HepG2 (cell line): ENCODE results near the gene RCOR1. TPM values are rescaled to one million over a fixed set of nuclear protein-coding genes. Genes with fewer than 3 reads are reported as not detected.
A peak's percentile ranks its signal among the peaks of the same experiment; 100 is the strongest.

Experiments used
- ASH2L ChIP-seq: fragments of 300-600, 200-600 bp; sonication (generic); IDR thresholded peaks from 2 replicates; pipeline ENCODE4 v1.7.0; 2017; ENCODE audit warnings: low read depth, mild to moderate bottlenecking, moderate library complexity, mixed read lengths, low read length; ENCODE audit not compliant: insufficient read length
- DMAP1 ChIP-seq: IDR thresholded peaks from 2 replicates; pipeline ENCODE4 v1.6.1; 2016
- EP300 ChIP-seq, 3 experiments: sonication (generic) in 1 of 3; formaldehyde crosslinking in 1 of 3; IDR thresholded peaks; 2 replicates each; pipeline versions ENCODE4 v1.5.1 to v1.6.1; 2011 to 2020; ENCODE audit warnings: low read depth in 2 of 3, low read length in 2 of 3, borderline replicate concordance in 1 of 3, improper control_type of control experiment in 1 of 3, mild to moderate bottlenecking in 1 of 3, missing genetic modification reagents in 1 of 3, moderate library complexity in 1 of 3
- FOXA1 ChIP-seq, 2 experiments: fragments of 450-650 bp in 1 of 2; sonication (generic) in 1 of 2; formaldehyde crosslinking in 1 of 2; IDR thresholded peaks; 2 replicates each; pipeline versions ENCODE4 v1.4.0 to v1.6.1; 2016 to 2020; ENCODE audit warnings: missing genetic modification reagents in 1 of 2
- GFI1 ChIP-seq: sonication (generic); formaldehyde crosslinking; IDR thresholded peaks from 2 replicates; pipeline ENCODE4 v1.5.0; 2020; ENCODE audit warnings: missing genetic modification reagents, mild to moderate bottlenecking, borderline replicate concordance
- GRHL1 ChIP-seq: sonication (generic); formaldehyde crosslinking; conservative IDR thresholded peaks from 2 replicates; pipeline ENCODE4 v1.8.0; 2022; ENCODE audit warnings: missing genetic modification reagents
- NFIC ChIP-seq: IDR thresholded peaks from 2 replicates; pipeline ENCODE4 v1.6.1; 2012; ENCODE audit warnings: mild to moderate bottlenecking, low read length, inconsistent platforms
- POLR2AphosphoS5 ChIP-seq: IDR thresholded peaks from 2 replicates; pipeline ENCODE4 v1.6.1; 2012; ENCODE audit warnings: low read depth, low read length
- PRDM4 ChIP-seq: sonication (generic); formaldehyde crosslinking; IDR thresholded peaks from 2 replicates; pipeline ENCODE4 v1.9.0; 2021; ENCODE audit warnings: missing genetic modification reagents, borderline replicate concordance
- TARDBP ChIP-seq: sonication (generic); formaldehyde crosslinking; IDR thresholded peaks from 2 replicates; pipeline ENCODE4 v1.8.0; 2022; ENCODE audit warnings: mild to moderate bottlenecking, missing genetic modification reagents
- TOE1 ChIP-seq: sonication (generic); formaldehyde crosslinking; IDR thresholded peaks from 2 replicates; pipeline ENCODE4 v1.4.0; 2020; ENCODE audit warnings: mild to moderate bottlenecking, missing genetic modification reagents
- ZBTB3 ChIP-seq: sonication (generic); formaldehyde crosslinking; IDR thresholded peaks from 2 replicates; pipeline ENCODE4 v1.4.0; 2020; ENCODE audit warnings: low read depth, mild to moderate bottlenecking, moderate library complexity, missing genetic modification reagents, borderline replicate concordance
- ZFP91 ChIP-seq: sonication (generic); formaldehyde crosslinking; IDR thresholded peaks from 2 replicates; pipeline ENCODE4 v1.9.0; 2022; ENCODE audit warnings: missing genetic modification reagents, mild to moderate bottlenecking, borderline replicate concordance
- ZNF121 ChIP-seq: sonication (generic); formaldehyde crosslinking; IDR thresholded peaks from 2 replicates; pipeline ENCODE4 v1.5.0; 2020; ENCODE audit warnings: mild to moderate bottlenecking, missing genetic modification reagents
- ZNF383 ChIP-seq: sonication (generic); formaldehyde crosslinking; IDR thresholded peaks from 2 replicates; pipeline ENCODE4 v1.4.0; 2020; ENCODE audit warnings: missing genetic modification reagents, mild to moderate bottlenecking, borderline replicate concordance
- ZNF510 ChIP-seq: sonication (generic); formaldehyde crosslinking; IDR thresholded peaks from 2 replicates; pipeline ENCODE4 v1.4.0; 2020; ENCODE audit warnings: low read depth, mild to moderate bottlenecking, missing genetic modification reagents
- ZNF557 ChIP-seq: sonication (generic); formaldehyde crosslinking; IDR thresholded peaks from 2 replicates; pipeline ENCODE4 v1.4.0; 2020; ENCODE audit warnings: missing genetic modification reagents
- ZNF569 ChIP-seq: sonication (generic); formaldehyde crosslinking; IDR thresholded peaks from 2 replicates; pipeline ENCODE4 v1.5.0; 2020; ENCODE audit warnings: mild to moderate bottlenecking, missing genetic modification reagents, moderate library complexity, borderline replicate concordance
- ZNF792 ChIP-seq: IDR thresholded peaks from 2 replicates; pipeline ENCODE4 v1.6.1; 2016
- polyA plus RNA-seq, 8 experiments: library from polyadenylated mRNA; depleted of rRNA in 3 of 8; stranded (reverse) in 7 of 8; unstranded in 1 of 8; fragments of >200 nt; fragmentation: Illumina TruSeq in 4 of 8; extraction: Trizol in 4 of 8; gene quantifications; 2 replicates each; pipeline versions ENCODE4 v1.2.1 to v1.2.3, GENCODE V29; 2011 to 2016; ENCODE audit warnings: low read depth in 4 of 8, missing spikeins in 1 of 8, mixed read lengths in 1 of 8; ENCODE audit not compliant: insufficient read depth in 1 of 8
- total RNA-seq, 5 experiments: library from RNA; depleted of rRNA; stranded (reverse); fragments of >200 nt; fragmentation: Illumina TruSeq; extraction: Trizol; gene quantifications; 2 replicates each; pipeline ENCODE4 v1.2.3, GENCODE V29; 2016; ENCODE audit warnings: low read depth in 1 of 5
- TF ChIP-seq, protein P1 (sequence below): sonication (generic); formaldehyde crosslinking; conservative IDR thresholded peaks from 2 replicates; pipeline ENCODE4 v1.4.0; 2020; ENCODE audit warnings: missing genetic modification reagents
- TF ChIP-seq, protein P2 (sequence below): sonication (generic); formaldehyde crosslinking; IDR thresholded peaks from 2 replicates; pipeline ENCODE4 v1.5.0; 2020; ENCODE audit warnings: missing genetic modification reagents

RCOR1 gene
- total and polyA plus RNA-seq, 2 of the 13 experiments (the other 11 are each of a cell fraction or from before 2014, with no cell fraction given), result 10.2 to 11.1 TPM

DNA sequence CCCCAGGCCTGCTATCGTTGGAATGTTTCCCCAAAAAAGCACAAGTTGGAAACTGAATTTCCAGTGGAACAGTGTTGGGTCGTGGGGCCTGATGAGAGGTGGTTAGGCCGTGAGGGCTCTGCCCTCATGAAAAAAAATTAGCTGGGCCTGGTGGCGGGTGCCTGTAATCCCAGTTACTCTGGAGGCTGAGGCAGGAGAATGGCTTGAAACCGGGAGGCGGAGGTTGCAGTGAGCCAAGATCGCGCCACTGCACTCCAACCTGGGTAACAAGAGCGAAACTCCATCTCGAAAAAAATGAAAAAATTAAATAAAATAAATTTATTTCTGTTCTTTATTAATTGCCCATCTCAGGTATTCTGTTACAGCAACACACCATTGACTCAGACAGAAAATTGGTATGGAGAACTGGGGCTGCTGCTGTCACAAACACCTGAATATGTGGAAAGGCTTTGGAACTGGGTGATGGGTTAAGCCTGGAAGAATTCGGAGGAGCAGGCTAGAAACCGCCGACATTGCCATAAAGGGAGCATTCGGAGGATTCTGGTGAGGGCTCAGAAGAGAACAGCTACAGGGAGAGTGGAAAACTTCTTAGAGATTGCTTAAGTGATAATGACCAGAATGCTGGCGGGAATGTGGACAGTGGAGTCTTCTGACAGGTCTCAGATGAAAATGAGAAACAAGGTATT is 17.1 kb upstream of the RCOR1 start (continued):
- no peak for TF ChIP-seq GRHL1 (CRISPR knock-in tag)
- no peak for TF ChIP-seq POLR2AphosphoS5
- no peak for TF ChIP-seq ZNF792 (CRISPR knock-in tag)
- TF ChIP-seq ZNF569 (CRISPR knock-in tag), result no peak
- TF ChIP-seq NFIC, result no peak
- TF ChIP-seq, protein P1, sequence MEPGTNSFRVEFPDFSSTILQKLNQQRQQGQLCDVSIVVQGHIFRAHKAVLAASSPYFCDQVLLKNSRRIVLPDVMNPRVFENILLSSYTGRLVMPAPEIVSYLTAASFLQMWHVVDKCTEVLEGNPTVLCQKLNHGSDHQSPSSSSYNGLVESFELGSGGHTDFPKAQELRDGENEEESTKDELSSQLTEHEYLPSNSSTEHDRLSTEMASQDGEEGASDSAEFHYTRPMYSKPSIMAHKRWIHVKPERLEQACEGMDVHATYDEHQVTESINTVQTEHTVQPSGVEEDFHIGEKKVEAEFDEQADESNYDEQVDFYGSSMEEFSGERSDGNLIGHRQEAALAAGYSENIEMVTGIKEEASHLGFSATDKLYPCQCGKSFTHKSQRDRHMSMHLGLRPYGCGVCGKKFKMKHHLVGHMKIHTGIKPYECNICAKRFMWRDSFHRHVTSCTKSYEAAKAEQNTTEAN, result no peak
- TF ChIP-seq TOE1 (CRISPR knock-in tag), result no peak
- peak; percentile 76 for TF ChIP-seq GFI1 (CRISPR knock-in tag)
- TF ChIP-seq DMAP1, result peak; percentile 14; the same call in 1 of the 2 replicates
- no peak for TF ChIP-seq ZBTB3 (CRISPR knock-in tag)
- peak; percentile 15 for TF ChIP-seq ASH2L
- no peak for TF ChIP-seq ZNF510
- no peak for TF ChIP-seq ZNF383 (CRISPR knock-in tag)
- no peak for TF ChIP-seq FOXA1 (IDR thresholded peaks at IDR 0.05)
- no peak for TF ChIP-seq FOXA1 (CRISPR knock-in tag; IDR thresholded peaks at IDR 0.05)
- TF ChIP-seq EP300 (IDR thresholded peaks at IDR 0.05; ENCODE audit: low read depth in 2 of 2, low read length in 2 of 2), result no peak
- TF ChIP-seq EP300 (CRISPR knock-in tag; IDR thresholded peaks at IDR 0.05; ENCODE audit: borderline replicate concordance), result no peak
- TF ChIP-seq ZFP91, result no peak; the same call in 1 of the 2 replicates
- TF ChIP-seq ZNF121 (CRISPR knock-in tag), result no peak
- TF ChIP-seq PRDM4 (CRISPR knock-in tag), result no peak
- TF ChIP-seq, protein P2, sequence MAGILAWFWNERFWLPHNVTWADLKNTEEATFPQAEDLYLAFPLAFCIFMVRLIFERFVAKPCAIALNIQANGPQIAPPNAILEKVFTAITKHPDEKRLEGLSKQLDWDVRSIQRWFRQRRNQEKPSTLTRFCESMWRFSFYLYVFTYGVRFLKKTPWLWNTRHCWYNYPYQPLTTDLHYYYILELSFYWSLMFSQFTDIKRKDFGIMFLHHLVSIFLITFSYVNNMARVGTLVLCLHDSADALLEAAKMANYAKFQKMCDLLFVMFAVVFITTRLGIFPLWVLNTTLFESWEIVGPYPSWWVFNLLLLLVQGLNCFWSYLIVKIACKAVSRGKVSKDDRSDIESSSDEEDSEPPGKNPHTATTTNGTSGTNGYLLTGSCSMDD (CRISPR knock-in tag), result no peak
- no peak for TF ChIP-seq ZNF557 (CRISPR knock-in tag)
- 0 out of 2 replicates have a peak, but pooled peaks have one; percentile 5 for TF ChIP-seq TARDBP
